Keratinocyte (primary cell): ENCODE results near the gene LAPTM5. TPM values are rescaled to one million over a fixed set of nuclear protein-coding genes. Genes with fewer than 3 reads are reported as not detected.
"Not testable (repeated sequence)": the region's sequence is repeated elsewhere in the genome, so short reads cannot be mapped to it uniquely, and the experiment has no call there.

Experiments
- DNase-seq: peaks from one replicate; pipeline ENCODE4 v3.0.0-alpha.2; 2011; ENCODE audit warnings: low read depth, missing footprints, low spot score
- FAIRE-seq: peaks from 2 replicates; lab custom pipeline; 2011; peaks lifted over from hg19 to GRCh38; lab: Jason Lieb, UNC
- H2AFZ ChIP-seq: 2 replicates; pipeline ENCODE4 v1.6.0; 2012; ENCODE audit warnings: low read length, control low read depth, inconsistent platforms; ENCODE audit not compliant: control insufficient read depth
- H3K27ac ChIP-seq: 2 replicates; pipeline ENCODE4 v1.5.1; 2011; ENCODE audit warnings: low read length; ENCODE audit not compliant: control insufficient read depth, insufficient read depth
- H3K27me3 ChIP-seq: 3 replicates; pipeline ENCODE4 v1.6.0; 2011; ENCODE audit warnings: low read length; ENCODE audit not compliant: control insufficient read depth, insufficient read depth; ENCODE audit errors: extremely low read depth
- H3K36me3 ChIP-seq, 2 experiments: 2 replicates in 1 of 2; 3 replicates in 1 of 2; pipeline ENCODE4 v1.5.1; 2011; ENCODE audit warnings: low read length in 2 of 2, mild to moderate bottlenecking in 1 of 2; ENCODE audit not compliant: control insufficient read depth in 2 of 2, insufficient read depth in 2 of 2; ENCODE audit errors: extremely low read depth in 1 of 2
- H3K4me1 ChIP-seq: 3 replicates; pipeline ENCODE4 v1.5.1; 2011; ENCODE audit warnings: low read length; ENCODE audit not compliant: control insufficient read depth, insufficient read depth; ENCODE audit errors: extremely low read depth
- H3K4me2 ChIP-seq: 3 replicates; pipeline ENCODE4 v1.6.0; 2011; ENCODE audit warnings: low read depth, low read length; ENCODE audit not compliant: control insufficient read depth, insufficient read depth; ENCODE audit errors: extremely low read depth
- H3K4me3 ChIP-seq, 3 experiments: fragments of 200-600 bp in 1 of 3; sonication (generic) in 1 of 3; 2 replicates in 2 of 3; 3 replicates in 1 of 3; pipeline ENCODE4 v1.5.1; 2011 to 2016; ENCODE audit warnings: low read length in 3 of 3, mild to moderate bottlenecking in 3 of 3, control low read depth in 2 of 3, inconsistent platforms in 1 of 3, low read depth in 1 of 3, mixed read lengths in 1 of 3, mixed run types in 1 of 3, moderate library complexity in 1 of 3; ENCODE audit not compliant: control insufficient read depth in 2 of 3, insufficient read depth in 2 of 3; ENCODE audit errors: extremely low read depth in 1 of 3
- H3K79me2 ChIP-seq: 2 replicates; pipeline ENCODE4 v1.6.0; 2012; ENCODE audit warnings: low read length; ENCODE audit not compliant: control insufficient read depth, insufficient read depth
- H3K9ac ChIP-seq: 3 replicates; pipeline ENCODE4 v1.6.0; 2011; ENCODE audit warnings: low read length; ENCODE audit not compliant: control insufficient read depth, insufficient read depth; ENCODE audit errors: extremely low read depth
- H3K9me1 ChIP-seq: 3 replicates; pipeline ENCODE4 v1.6.0; 2011; ENCODE audit warnings: low read length; ENCODE audit not compliant: control insufficient read depth, insufficient read depth; ENCODE audit errors: extremely low read depth
- H3K9me3 ChIP-seq: 2 replicates; pipeline ENCODE4 v1.5.1; 2012; ENCODE audit warnings: low read depth, low read length; ENCODE audit not compliant: control insufficient read depth
- H4K20me1 ChIP-seq: 3 replicates; pipeline ENCODE4 v1.6.0; 2011; ENCODE audit warnings: low read length; ENCODE audit not compliant: control insufficient read depth, insufficient read depth; ENCODE audit errors: extremely low read depth
- CTCF ChIP-seq, 3 experiments: IDR thresholded peaks in 1 of 3; conservative IDR thresholded peaks in 1 of 3; optimal IDR thresholded peaks in 1 of 3; 2 replicates in 2 of 3; 3 replicates in 1 of 3; pipeline versions ENCODE3 to v1.5.1; 2011; ENCODE audit warnings: low read length in 3 of 3, mild to moderate bottlenecking in 3 of 3, moderate library complexity in 2 of 3, control low read depth in 1 of 3, inconsistent platforms in 1 of 3; ENCODE audit not compliant: insufficient read depth in 2 of 3; ENCODE audit errors: extremely low read depth in 1 of 3
- EZH2 ChIP-seq: IDR thresholded peaks from one replicate; pipeline ENCODE4 v1.6.1; 2012; ENCODE audit warnings: inconsistent platforms, mild to moderate bottlenecking, low read length, moderate library complexity
- dilution Hi-C: fragments of 300-500 bp; cut with MboI; formaldehyde crosslinking; loops from one replicate; pipeline ENCODE4 v1.7.0; 2020; ENCODE audit warnings: low sequenced_read_pairs; ENCODE audit not compliant: extremely low pct_ligation_motif_present
- polyA plus RNA-seq, 5 experiments: library from polyadenylated mRNA; depleted of rRNA in 3 of 5; stranded (reverse) in 3 of 5; stranded (forward) in 1 of 5; unstranded in 1 of 5; fragments of >200 nt; gene quantifications; 1 replicate in 1 of 5; 2 replicates in 3 of 5; 3 replicates in 1 of 5; pipeline versions ENCODE4 v1.2.1 to v1.2.3, GENCODE V29; 2011 to 2012; ENCODE audit warnings: missing spikeins in 2 of 5, low read depth in 1 of 5, low replicate concordance in 1 of 5

LAPTM5 gene
- polyA plus RNA-seq, 1 donor (not counting 4 experiments of a cell fraction or from before 2014, with no cell fraction given), result 0.18 TPM

GRCh38 chr1:30688920-30689794 is 68.4 kb downstream of the LAPTM5 start:
- Histone ChIP-seq H4K20me1 (no peaks in the 10 kb centered on the region), H3K4me2 (no peak overlapping the region), H3K79me2 (no peaks in the 10 kb centered on the region), H3K27ac (no peak overlapping the region), H3K27me3 (peaks cover 7% of the 10 kb centered on the region), H3K9ac (no peak overlapping the region), H3K4me3 (no peak overlapping the region), H3K36me3 (no peaks in the 10 kb centered on the region), H3K4me1 (peaks cover 21% of the 10 kb centered on the region), H2AFZ (no peak overlapping the region), H3K9me3 (no peaks in the 10 kb centered on the region), H3K9me1 (no peaks in the 10 kb centered on the region)
- TF ChIP-seq EZH2 (no peak), CTCF (optimal IDR thresholded peaks at IDR 0.05 in 1 of 3, IDR thresholded peaks at IDR 0.05 in 1 of 3, conservative IDR thresholded peaks at IDR 0.05 in 1 of 3; ENCODE audit: extremely low read depth in 1 of 3, insufficient read depth in 2 of 3, low read length in 3 of 3) (no peak)
- DNase-seq, result no peak
- no peak for FAIRE-seq
- dilution Hi-C loops, result no loop called here

- not testable (repeated sequence) for FAIRE-seq
Observed at GRCh38 chr1:30688516-30688915, 69.1 kb downstream of the LAPTM5 start.

More at GRCh38 chr1:30688516-30688915, 69.1 kb downstream of the LAPTM5 start:
- H3K79me2 ChIP-seq, H3K36me3 ChIP-seq, H2AFZ ChIP-seq, H3K9me3 ChIP-seq, H4K20me1 ChIP-seq, dilution Hi-C loops, H3K27me3 ChIP-seq, H3K4me3 ChIP-seq, H3K4me2 ChIP-seq, H3K9ac ChIP-seq, H3K9me1 ChIP-seq, H3K27ac ChIP-seq, DNase-seq: not testable (repeated sequence)
- H3K4me1 ChIP-seq, result peaks cover 21% of the 10 kb centered on the region
